HuH-7.5 (cell line): ENCODE results near the gene SNTA1.
"Not testable (repeated sequence)": the region's sequence is repeated elsewhere in the genome, so short reads cannot be mapped to it uniquely, and the experiment has no call there.

Experiments
- DNase-seq: peaks from one replicate; pipeline ENCODE4 v3.0.0; 2011; ENCODE audit warnings: low spot score

Gene SNTA1

DNA sequence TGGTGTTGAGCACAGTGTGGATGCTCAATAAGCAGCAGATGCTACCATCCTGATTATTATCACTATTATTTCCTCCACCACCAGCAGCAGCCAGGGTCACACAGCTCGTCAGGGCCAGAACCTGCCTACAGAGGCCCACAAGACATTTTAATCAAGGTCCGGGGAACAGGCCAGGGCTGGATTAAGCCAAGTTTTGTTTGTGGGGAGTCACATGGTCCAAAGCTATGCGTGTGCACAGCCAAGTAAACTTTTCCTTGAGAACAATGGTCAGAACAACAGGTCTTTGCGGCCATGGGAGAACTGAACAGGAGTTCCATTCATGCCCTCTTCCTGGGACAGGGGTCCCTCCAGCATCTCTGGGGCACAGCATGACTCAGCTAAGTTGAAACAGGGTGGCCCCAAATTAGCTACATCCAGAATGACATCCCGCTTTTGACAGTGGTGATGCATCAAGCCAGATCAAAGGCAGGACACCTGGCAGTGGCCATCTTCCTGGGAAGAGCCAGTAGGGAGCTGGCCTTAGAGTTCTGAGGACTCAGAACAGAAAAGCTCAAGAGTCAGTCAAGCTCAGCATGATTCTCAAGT lies 11.7 kb downstream of the SNTA1 start:
- no peak for DNase-seq

DNA sequence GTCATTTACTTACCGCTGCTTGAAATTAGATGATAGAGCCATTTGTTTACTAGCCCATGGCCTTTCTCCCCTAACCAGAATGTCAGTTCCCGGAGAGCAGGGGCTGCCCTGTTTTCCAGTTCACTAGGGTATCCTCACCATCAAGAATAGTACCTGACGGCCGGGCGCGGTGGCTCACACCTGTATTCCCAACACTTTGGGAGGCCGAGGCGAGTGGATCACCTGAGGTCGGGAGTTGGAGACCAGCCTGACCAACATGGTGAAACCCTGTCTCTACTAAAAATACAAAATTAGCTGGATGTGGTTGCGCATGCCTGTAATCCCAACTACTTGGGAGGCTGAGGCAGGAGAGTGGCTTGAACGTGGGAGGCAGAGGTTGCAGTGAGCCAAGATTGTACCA lies 19.7 kb downstream of the SNTA1 start:
- not testable (repeated sequence) for DNase-seq

DNA sequence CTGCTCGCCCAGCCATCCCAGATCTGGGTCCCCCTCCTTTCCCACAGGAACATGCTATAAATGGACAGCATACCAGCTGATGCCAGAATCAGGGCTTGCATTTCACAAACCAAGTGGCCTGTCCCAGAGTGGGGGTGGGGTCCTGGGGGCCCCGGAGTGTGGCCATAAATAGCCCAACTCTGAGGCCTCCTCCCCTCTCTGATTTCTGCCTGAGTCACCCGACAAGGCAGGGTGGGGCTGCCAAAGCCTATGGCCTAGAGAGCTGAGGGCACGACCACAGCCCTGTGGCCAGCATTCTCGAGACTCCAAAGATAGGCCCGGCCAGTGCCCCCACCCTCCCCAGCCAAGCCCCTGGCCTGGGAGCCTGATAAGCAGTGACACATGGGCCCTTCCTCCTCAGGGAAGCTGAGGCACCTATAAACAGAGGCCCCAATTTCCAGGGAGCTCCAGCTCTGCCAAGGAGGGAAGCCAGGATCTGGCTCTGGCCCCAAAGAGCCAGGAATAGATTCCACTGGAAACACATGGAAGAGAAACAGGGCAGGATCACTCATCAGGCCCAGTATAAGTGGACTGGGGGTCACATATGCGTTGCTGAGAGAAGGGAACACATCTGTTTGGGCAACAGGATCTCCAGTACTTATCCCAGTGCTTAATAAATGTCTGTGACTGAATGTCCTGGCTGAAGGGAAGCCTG lies 20.3 kb downstream of the SNTA1 start:
- DNase-seq, result no peak

DNA sequence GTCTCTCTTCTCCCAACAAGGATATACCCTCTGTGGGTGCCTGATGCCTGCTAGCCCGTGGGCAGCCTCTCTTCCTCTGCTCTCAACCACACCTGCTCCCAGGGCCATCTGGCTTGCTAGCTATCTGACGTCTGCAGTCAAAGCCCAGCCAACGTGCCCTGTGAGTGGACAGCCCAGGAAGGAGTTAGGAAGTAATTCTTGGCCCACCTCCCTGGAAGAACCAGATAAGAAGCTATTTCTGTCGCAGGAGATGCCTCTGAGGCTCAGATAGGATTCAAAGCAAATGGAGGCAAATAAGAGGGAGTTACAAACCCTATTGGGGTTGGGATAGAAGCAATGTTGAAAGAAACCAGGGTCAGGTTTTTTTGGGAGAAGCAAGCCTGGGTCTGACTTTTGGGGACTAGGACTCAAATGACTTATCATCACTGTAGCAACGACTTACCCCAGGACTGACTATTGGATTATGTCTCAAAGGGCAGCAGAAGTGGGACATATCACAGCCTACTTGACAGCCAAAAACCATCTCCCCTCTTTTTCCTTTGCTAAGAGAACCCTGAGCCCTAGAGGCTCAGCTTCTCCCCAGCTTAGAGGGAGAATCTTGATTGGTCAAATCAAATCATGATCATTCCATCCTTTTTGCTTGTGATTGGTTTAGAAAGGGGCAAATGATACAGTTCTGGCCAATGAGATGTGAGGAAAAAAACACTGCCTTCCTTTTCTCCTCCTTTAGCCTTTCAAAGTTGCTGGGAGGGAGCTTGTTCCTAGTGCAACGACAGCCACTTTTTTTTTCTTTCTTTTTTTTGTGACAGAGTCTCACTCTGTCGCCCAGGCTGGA lies 24.2 kb downstream of the SNTA1 start:
- no peak for DNase-seq

DNA sequence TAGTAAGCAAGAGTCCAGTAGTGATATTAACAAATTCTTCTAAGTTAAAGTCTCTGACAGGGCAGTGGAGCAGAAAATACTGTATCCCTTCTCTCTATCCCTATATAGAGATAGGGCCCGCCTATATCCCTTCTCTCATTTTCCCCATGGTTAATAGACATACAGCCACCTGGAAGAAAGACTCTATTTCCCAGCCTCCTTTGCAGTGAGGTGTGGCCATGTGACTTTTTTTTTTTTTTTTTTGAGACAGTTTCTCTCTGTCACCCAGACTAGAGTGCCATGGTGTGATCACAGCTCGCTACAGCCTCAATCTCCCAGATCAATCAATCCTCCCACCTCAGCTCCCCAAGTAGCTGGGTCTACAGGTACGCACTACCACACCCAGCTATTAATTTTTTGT lies 25.5 kb downstream of the SNTA1 start:
- no peak for DNase-seq

DNA sequence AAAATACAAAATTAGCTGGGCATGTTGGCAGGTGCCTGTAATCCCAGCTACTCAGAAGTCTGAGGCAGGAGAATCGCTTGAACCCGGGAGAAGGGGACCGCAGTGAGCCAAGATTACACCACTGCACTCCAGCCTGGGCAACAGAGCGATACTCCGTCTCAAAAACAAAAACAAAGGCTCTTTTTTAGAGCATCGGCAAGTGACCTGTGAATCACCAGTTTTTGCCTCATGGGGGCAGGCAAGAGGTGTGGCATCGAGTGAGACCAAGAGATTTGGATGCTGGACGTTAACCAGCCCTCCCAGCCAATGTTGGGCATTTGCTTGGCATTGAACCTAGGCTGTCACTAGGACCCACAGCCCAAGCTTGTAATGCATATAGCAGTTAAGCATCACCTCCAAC lies 27.6 kb downstream of the SNTA1 start:
- peak; percentile 38 for DNase-seq

DNA sequence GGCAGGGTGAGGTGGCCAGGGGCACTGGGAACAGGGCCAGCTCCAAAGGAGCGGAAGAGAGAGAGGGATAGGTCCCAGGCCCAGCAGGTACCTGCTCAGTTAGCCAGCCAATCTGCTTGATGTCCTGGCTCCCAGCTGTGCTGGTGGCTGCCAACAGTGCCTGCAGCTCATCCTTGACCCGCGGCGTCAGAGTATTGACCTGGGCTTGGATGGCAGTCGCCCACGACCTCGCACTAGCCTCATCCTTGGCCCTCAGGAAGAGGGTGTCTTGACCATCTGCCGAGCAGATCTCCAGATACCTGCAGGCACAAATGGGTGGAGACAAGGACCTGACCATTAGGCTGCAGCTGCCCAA lies 31.1 kb downstream of the SNTA1 start:
- DNase-seq, result no peak

DNA sequence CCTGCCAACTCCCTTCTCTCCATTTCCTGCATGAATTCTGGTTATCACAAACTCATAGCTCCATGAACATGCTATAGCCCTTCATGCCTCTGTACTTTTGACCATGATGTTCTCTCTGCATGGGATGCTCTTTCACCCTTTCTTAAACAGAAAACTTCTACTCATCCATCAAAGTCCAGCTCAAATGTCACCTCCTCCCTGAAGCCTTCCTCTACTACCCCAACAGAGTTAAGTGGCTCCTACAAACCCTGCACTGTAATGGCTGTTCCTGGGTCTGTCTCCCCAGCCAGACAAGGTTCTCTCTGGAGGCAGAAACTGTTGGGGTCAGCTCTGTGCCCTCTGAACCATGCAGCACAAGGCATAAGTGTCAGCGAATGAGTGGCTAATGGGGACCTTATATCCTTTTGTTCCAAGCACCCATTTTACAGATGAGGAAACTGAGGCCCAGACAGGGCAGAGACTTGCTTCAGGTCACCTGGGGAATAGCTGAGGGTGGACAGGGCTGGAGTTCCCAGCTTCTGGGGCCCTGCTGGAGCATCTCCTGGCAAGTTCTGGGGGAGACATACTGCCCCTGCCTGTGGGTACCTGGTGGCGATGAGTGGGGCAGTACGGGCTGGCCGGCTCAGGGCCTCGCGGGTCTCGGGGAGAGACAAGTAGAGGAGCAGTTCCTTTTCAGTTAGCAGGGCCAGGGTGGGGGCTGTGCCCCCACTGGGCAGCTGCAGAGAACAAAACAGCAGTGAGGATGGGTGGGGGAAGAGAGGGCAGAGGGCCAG lies 31.7 kb downstream of the SNTA1 start:
- no peak for DNase-seq

DNA sequence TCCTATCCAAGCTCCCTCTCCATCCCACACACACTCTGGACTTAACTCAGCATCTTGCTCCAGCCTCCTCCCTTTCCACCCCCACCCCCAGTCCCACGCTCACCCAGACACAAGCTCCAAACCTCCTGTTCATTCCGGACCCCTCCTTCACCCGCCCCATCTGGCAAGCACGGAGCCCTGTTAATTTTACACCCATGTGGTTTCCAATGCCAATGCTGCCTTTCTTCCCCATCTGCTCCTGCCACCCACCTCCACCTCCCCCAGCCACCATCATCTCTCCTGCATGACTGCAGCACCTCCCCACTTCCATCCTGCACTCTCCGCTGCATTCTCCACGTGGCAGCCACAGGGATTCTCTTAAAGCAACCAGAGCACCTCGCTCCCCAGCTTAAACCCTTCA lies 32.3 kb downstream of the SNTA1 start:
- no peak for DNase-seq

DNA sequence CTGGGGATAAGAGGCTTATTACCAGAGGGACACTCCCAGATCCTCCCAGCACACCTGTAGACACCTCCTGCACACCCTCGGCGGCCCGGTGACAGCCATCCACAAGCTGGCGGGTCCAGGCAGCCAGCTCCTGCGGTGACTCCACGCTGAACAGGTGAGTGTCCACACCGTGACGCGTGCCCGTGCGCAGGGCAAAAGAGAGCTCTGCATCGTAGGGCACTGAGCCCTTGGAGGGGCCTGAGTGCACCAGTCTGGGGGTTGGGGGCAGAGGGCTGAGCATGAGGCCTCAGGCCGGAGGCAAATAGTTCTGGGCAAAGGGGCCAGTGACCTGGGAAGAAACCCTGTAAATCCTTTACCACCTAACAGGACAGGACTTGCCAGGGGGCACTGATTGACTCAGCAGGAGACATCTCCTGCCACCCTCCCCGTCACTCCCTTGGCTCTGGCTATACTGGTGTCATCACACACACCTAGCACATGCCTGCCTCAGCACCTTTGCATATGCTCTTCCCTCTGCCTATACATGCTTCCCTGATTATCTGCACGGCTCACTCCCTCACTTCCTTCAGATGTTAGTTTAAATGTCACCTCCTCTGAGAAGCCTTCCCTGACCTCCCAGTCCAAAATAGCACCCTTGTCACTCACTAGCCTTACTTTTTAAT lies 33.4 kb downstream of the SNTA1 start:
- no peak for DNase-seq

DNA sequence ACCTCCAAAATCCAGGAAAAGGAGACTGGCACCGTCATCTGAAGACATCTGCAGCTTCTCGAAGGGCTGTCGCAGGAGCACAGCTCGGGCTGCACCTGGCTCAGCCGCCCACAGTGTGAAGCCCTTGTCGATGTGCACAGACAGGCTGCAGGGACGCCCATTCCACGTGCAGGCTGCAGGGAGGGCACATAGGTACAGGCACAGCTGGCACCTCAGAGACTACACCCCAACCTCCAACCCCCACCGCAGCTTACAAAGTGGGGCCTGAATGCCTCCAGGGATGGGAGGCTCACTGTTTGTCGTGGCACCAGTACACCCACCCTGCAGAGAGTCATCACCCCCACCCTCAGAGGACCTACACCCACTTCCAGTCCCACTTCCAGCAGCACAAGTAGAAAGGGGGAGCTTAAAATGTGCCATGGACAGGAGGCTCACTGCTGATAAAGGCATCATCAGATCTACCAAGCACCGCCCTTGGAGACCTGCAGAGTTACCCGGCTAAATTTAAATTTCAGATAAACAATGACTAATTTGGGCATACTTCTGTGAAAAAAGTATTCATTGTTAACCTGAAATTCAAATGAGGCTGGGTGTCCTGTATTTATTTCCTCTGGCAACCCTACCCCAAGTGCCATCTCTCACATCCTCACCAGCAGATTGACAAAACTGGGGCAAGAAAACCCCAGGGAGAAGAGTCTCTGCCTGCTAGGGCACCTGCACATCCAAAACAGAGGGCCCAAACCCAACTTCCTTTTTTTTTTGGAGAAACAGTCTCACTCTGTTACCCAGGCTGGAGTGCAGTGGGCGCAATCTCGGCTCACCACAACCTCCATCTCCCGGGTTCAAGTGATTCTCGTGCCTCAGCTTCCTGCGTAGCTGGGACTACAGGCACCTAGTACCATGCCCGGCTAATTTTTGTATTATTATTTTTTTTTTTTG lies 34.6 kb downstream of the SNTA1 start:
- DNase-seq, result no peak

DNA sequence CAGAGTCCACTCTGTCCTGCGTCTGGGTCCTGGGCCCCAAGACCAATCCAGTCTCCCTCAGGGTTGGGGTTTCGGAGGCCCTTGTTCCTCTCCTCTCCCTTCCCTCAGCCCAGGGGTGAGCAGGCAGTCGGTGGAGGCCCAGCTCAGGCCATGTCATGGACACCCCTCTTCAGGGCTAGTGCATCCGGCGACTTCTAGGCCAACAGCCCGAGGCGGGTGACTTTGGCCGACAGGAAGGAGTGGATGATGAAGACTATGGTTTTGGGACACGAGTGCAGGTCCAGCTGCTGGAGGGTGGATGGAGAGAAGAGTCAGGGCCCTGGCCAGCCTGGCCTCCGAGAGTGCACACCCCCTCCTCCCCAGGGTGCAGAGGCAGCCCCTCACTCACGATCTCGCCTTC lies 35.2 kb downstream of the SNTA1 start:
- no peak for DNase-seq

DNA sequence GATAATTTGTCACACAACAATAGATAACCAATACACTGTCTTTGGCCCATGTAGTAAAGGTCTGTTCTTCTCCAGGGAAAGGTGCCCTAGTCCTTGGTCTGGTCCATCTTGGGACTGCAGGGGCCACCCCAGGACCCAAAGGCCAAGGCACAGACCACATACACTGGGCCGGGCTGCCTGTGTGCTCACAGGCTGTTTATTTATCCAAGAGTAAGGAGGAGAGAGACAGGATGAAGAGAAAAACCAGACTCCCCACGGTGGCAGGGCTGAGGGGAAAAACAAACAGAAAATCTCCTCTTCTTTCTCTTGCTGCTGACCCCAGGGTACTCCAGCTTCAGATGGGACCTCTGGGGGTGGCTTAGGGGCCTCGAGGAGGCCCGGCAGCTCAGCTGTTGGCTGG lies 35.8 kb downstream of the SNTA1 start:
- no peak for DNase-seq

DNA sequence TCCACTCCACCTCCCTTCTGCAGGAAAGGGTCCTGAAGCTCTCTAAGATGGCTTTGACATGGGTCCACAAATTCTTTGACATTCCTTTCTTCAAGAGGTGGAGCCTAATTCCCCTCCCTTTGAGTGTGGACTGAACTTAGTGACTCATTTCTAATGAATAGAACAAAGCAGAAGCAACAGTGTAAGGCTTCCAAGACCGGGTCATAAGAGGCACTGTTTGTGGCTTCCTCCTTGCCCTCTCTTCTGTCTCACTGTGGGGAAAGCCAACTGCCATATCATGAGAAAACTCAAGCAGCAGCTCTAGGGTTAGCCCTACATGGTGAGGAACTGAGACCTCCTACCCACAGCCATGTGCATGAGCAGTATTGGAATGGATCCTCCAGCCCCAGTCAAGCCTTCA lies 36.3 kb downstream of the SNTA1 start:
- no peak for DNase-seq

DNA sequence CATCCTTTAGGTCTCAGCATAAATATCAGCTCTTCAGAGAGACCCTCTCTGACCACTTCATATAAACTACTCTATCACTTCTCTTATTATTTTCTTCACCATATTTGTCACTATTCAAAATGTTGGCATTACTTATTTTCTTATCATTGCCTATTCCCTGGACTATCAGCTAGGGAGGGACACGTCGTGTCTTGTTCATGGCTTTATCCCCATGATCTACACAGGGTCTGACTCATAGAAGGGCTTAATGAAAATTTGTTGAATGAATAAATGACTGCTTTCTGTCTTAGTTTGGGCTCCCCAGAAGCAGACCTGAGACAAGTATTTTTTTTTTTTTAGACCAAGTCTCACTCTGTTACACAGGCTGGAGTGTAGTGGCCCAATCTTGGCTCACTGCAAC lies 39.3 kb downstream of the SNTA1 start:
- DNase-seq, result no peak

DNA sequence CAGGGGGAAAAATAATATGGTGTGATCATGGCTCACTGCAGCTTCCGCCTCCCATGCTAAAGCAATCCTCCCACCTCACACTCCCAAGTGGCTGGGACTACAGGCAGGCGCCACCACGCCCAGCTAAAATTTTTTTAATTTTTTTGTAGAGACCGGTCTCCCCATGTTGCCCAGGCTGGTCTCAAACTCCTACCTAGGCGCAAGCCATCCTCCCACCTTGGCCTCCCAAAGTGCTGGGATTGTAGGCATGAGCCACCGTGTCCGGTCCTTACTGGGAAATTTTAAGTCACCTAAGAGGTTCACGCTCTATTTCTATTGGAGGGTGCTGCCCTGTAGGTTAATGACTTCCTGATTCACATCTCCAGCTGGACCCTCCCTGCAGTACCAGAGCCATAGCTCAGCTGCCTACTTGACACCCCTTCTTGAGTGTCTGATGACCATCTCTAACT lies 41.6 kb downstream of the SNTA1 start:
- no peak for DNase-seq

DNA sequence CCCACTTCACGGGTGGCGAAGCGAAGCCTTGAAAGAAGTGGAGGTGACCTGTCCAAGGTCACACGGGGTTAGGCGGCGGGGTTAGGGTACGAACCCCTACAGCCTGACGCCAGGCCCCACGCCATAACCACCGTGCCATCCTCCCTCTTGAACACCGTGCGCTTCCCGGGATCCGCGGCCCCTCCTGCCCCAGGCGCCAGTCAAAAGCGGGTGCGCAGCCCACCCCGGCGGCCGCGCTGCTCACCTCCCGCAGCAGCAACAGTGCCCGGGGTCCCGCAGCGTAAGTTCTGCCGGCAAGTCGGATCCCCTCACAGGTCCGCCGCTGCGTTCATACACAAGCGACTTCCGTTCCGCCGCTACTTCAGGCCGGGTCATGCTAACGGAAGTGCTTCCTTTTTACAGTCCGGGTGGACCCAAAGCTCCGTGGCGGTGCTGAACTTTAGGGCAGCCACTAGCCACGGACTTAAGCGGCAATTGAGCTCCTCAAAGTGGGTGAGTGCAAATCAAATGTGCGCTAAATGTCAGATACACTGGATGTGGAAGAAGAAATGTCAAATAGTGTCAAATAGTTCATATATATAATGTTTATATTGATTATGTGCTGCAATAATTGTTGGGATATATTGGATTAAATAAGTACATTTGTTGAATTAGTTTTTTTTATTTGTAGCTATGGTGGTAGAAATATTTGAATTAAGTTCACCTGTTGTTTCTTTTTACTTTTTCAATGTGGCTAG lies 42.2 kb downstream of the SNTA1 start, which contains the start of gene CDK5RAP1:
Gene CDK5RAP1, minus strand, starts transcription at position 336 of the 737 bp plus-strand sequence. CDS start 4,455 bp downstream, outside the sequence.
- peak; percentile 85 for DNase-seq

DNA sequence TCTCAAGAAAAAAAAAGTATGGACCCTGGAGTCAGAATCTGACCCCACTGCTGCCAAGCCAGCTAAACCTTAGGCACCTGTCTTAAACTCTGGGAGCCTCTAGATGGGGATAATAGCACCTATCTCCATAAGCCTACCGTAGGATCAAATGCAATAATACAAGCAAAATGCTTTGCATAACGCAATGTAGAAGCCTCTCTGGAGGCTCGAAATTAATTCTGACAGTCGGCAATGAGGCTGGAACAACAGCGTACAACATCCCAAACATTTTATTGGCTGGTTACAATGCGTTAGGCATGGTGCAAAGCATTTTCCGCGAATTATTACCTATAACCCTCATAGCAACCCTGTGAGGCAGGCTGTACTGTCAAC lies 42.8 kb downstream of the SNTA1 start:
- peak; percentile 69 for DNase-seq

DNA sequence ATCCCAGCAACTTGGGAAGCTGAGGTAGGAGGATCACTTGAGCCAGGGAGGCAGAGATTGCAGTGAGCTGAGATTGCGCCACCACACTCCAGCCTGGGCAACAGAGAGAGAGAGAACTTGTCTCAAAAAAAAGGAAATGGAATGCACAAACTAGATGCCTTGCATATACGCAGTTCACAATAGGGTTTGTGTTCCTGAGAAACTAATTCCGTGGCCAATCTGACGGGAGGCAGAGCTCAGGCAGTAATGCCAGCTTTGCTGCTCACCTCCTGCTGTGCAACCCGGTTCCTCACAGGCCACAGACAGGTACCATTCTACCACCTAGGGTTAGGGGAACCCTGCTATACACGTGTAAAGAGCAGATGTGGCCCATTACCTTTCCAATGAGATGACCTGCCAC lies 43.6 kb downstream of the SNTA1 start:
- no peak for DNase-seq

DNA sequence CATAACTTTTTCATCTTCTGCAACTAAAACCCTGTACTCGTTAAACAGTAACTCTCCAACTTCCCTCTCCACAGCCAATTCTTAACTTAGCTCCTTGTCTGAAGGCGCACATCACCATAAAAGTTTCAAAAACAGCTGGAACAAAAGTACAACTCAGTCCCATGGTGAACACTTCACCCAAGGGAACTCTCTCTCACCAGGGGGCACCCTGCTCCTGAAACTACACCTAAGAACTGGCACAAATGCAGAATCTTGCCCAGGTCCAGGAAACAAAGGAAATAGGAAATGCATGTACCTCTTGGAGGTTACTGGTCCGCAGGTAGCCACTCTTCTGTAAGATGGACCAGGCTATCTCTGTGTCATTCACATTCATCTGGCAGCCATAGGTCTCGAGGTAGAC lies 48.8 kb downstream of the SNTA1 start:
- no peak for DNase-seq
